GM19238 (cell line): Measurements from ENCODE around the gene MAP4K1.
A peak's percentile ranks its signal among the peaks of the same experiment; 100 is the strongest.
"Not testable (repeated sequence)": the region's sequence is repeated elsewhere in the genome, so short reads cannot be mapped to it uniquely, and the experiment has no call there.

Experiments
- DNase-seq: peaks from one replicate; pipeline ENCODE4 v3.0.0; 2011; ENCODE audit warnings: low spot score; ENCODE audit not compliant: insufficient read length

The MAP4K1 gene

GRCh38 chr19:38624822-38625221 is 7.1 kb upstream of the MAP4K1 start:
- no peak for DNase-seq

GRCh38 chr19:38619361-38620174 is 1.8 kb upstream of the MAP4K1 start:
- no peak for DNase-seq

DNA sequence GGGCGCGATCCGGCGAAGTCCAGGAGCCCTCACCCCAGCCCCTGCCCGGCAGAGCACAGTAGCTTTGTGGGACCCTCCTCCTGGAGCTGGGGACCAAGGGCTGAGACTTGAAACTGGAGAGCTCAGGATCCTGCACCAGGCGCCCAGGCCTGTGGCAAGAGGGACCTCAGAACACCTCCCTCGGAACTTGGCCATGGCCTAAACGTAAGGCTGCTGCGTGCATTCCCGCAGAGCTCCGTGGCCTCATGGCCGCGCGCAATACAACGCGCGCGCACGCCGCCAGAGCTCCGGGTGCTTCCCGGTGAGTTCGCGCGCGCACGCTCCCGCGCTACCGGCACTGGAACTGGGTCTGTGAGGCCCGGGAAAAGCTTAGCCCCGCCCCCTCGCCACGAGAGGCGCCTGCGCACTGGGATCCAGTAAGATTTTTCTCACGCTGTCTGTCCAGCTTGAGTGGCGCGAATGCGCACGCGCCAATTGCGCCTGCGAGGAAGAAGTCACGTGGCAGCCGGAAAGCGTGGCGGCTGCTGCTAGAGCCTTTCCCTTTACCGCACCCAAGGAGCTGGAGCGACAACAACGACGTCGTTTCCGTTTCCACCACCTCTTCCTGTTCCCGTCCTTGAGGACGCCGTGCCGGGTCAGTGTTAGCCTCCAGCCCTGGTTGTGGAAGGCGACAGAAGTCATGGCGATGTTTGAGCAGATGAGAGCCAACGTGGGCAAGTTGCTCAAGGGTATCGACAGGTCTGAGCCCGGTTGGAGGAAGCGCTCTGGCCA is 1.0 kb upstream of the MAP4K1 start, which contains the start of gene EIF3K:
Gene EIF3K, plus strand, starts transcription at position 599 of the 771 bp plus-strand sequence. Its CDS starts 81 bp downstream, at position 680.
- peak; percentile 89 for DNase-seq

GRCh38 chr19:38617283-38617763 is 430 bp downstream of the MAP4K1 start:
- no peak for DNase-seq

DNA sequence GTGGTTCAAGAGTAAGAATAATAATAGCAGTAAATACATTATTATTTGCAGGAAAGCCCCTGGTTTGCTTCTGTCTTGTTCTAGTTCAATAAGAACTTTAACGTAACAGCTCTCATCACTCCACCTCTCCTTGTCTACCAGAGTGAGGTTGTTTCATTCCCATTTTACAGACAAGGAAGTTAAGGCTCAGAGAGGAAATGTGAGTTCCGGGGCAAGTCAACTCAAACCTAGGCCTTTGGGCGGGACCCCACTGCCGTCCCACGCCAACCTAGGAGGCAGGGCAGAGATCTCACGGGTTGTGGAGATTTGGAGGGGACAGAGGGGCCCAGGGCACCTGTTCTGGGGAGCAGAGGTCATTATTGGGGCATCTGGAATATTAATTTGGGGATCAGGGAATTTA is 1.5 kb downstream of the MAP4K1 start:
- no peak for DNase-seq

- DNase-seq: no peak
Observed at GRCh38 chr19:38615007-38615581, 2.7 kb downstream of the MAP4K1 start.

GRCh38 chr19:38614289-38614688 is 3.5 kb downstream of the MAP4K1 start:
- no peak for DNase-seq

- DNase-seq: no peak
Observed at GRCh38 chr19:38606131-38606530, 11.6 kb downstream of the MAP4K1 start.

GRCh38 chr19:38602856-38603255 is 14.9 kb downstream of the MAP4K1 start:
- not testable (repeated sequence) for DNase-seq

GRCh38 chr19:38599722-38600121 is 18.0 kb downstream of the MAP4K1 start:
- no peak for DNase-seq

DNA sequence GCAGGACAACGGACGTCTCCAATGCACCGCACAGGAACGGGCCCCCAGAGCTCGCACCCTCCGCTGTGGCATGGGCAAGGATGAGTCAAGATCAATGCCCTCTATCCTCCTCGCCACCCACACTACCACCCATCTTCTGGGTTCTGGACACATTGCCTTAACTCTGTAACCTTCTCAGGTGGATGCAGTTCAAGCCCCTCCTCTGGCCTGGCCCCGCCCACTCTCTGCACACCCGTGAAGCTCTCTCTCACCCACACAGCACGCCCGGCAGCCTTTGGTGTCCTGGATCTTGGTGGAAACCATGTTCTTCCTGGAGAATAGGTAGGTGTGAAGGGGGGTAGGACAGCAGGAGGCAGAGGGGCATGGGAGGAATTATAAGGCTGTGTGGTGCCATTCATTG is 20.7 kb downstream of the MAP4K1 start:
- DNase-seq: no peak

DNA sequence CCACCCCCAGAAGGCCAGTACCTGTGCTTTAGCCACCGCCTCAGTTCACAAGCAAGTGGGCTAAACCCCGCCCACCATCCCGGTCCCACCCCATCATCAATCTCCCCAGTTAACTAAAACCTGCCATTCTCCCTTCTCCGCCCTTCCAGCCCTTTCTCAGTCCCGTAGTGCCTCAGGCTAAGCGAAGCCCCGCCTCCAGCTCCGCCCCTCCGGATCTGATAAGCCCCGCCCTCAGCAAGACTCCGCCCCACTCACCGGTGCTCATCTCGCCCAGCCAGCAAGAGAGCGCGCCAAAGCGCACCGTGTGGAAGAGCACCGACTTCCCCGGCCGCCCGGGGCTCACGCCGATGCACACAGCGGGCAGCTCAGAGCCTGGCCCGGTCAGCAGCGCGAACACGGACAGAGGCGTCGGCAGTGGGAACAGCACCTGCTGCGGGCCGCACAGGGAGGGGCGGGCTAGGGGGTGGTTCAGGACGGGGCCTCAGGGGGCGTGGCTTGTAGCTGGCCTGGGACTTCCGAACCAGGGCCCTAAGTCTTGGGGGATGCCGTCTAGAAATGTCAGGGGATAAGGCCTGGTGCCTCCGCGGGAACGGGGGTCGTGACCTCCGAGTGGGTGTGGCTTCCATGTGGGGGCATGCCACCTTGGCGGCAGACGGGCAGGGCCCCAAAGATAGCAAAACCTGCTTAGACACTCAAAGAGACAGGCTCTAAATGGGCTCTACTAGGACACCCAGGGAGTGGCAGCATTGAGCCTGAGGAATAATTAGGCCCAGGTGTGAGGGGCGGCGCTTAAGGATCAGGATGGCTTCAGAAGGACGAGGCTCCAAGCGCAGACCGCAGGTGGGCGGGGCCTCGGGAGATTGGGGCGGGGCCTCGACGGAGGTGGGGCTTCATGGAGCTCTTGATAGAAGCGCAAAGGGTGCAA is 21.4 kb downstream of the MAP4K1 start:
- DNase-seq: no peak

- no peak for DNase-seq
Observed at GRCh38 chr19:38592940-38593339, 24.8 kb downstream of the MAP4K1 start.

DNA sequence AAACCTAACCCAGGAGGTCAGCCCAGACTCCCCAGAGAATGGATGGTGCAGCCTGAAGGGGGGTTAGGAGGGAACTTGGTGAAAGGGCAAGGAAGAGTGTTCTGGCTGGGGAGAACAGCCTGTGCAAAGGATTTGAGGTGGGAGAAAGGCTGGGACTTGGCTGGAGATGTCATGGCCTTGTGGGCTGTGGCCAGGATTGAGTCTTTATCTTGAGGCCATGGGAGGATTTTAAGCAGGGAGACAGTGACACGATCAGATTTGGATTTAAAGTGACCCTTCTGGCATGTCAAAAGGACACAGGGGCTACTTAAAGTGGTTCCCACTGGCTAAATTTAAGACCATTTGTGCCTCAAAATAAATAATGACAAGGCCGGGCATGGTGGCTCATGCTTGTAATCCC is 29.7 kb downstream of the MAP4K1 start:
- no peak for DNase-seq

DNA sequence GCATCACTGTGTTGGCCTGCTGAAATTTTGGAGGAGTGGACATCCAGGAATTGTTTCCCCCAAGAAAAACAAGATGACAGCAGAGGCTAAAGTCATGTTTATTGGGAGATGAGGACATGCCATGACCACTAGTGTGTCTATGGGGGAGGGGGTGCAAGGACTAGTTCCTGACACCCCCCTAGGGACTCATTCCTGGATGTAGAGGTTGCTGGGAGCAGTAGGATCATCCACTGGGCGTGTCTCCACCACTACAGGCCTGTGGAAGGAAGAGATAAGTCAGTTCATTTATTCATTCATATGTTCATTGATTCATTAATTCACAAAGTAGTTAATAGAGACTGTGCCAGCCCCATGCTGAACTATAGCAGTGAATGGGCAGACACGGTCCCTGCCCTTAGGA is 30.2 kb downstream of the MAP4K1 start:
- no peak for DNase-seq

DNA sequence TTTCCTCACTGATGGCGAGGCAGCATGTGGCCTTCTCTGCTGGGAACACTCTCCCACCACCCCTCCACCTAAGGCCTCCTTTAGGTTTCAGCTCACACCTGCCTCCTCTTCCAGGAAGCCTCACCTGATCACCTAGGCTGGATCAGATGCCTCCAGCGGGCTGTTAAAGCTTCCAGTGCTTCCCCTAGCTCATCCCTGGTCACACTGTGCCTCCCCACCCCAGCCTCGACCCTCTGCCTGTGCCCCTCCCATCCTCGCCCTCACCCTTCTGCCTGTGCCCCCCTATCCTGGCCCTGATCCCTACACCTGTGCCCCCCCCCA is 33.8 kb downstream of the MAP4K1 start:
- no peak for DNase-seq

- DNase-seq: peak; percentile 77
Observed at GRCh38 chr19:38583219-38583984, 34.4 kb downstream of the MAP4K1 start.

GRCh38 chr19:38580080-38580479 is 37.7 kb downstream of the MAP4K1 start:
- DNase-seq: no peak

DNA sequence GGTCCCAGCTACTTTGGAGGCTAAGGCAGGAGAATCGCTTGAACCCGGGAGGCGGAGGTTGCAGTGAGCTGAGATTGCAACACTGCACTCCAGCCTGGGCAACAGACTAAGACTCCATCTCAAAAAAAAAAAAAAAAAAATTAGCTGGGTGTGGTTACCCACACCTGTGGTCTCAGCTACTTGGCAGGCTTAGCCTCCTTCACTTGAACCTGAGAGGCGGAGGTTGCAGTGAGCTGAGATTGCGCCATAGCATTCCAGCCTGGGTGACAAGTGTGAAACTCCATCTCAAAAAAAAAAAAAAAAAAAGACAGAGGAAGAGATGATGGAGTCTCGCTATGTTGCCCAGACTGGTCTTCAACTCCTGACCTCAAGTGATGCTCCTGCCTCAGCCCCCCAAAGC is 38.4 kb downstream of the MAP4K1 start:
- DNase-seq: not testable (repeated sequence)

- DNase-seq: no peak
Observed at GRCh38 chr19:38577826-38578225, 39.9 kb downstream of the MAP4K1 start.
